Measurements from ENCODE around the gene FANCC.
A peak's percentile ranks its signal among the peaks of the same experiment; 100 is the strongest.

GRCh38 chr9:95087659-95088242, 229.8 kb downstream of the FANCC start:
- no peak for TF ChIP-seq EZH2 (IDR thresholded peaks at IDR 0.05; ENCODE audit: borderline replicate concordance, low read depth, low read length, poor library complexity, severe bottlenecking)
- TF ChIP-seq, protein P1, sequence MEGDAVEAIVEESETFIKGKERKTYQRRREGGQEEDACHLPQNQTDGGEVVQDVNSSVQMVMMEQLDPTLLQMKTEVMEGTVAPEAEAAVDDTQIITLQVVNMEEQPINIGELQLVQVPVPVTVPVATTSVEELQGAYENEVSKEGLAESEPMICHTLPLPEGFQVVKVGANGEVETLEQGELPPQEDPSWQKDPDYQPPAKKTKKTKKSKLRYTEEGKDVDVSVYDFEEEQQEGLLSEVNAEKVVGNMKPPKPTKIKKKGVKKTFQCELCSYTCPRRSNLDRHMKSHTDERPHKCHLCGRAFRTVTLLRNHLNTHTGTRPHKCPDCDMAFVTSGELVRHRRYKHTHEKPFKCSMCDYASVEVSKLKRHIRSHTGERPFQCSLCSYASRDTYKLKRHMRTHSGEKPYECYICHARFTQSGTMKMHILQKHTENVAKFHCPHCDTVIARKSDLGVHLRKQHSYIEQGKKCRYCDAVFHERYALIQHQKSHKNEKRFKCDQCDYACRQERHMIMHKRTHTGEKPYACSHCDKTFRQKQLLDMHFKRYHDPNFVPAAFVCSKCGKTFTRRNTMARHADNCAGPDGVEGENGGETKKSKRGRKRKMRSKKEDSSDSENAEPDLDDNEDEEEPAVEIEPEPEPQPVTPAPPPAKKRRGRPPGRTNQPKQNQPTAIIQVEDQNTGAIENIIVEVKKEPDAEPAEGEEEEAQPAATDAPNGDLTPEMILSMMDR (conservative IDR thresholded peaks at IDR 0.05; ENCODE audit: low read depth, low read length) = peak; percentile 36
